GM13977 (cell line): Measurements from ENCODE around the gene TBC1D12.
"Not testable (repeated sequence)": the region's sequence is repeated elsewhere in the genome, so short reads cannot be mapped to it uniquely, and the experiment has no call there.

Source experiments
- DNase-seq: peaks from one replicate; pipeline ENCODE4 v3.0.0; 2012; ENCODE audit warnings: low spot score
- in situ Hi-C: fragments of 300-500 bp; cut with MboI; formaldehyde crosslinking; loops from one replicate; pipeline ENCODE4 v1.12.0; 2022; ENCODE audit warnings: low sequenced_read_pairs, low pct_unique_long_range_greater_than_20kb, mixed read lengths, inconsistent platforms; ENCODE audit not compliant: unreplicated experiment
- TF ChIP-seq, protein P1 (sequence below): IDR thresholded peaks from 2 replicates; pipeline ENCODE4 v1.5.1; 2012; ENCODE audit warnings: mild to moderate bottlenecking, control low read depth; ENCODE audit not compliant: insufficient read depth; ENCODE audit errors: extremely low read depth, missing control alignments

The TBC1D12 gene

DNA sequence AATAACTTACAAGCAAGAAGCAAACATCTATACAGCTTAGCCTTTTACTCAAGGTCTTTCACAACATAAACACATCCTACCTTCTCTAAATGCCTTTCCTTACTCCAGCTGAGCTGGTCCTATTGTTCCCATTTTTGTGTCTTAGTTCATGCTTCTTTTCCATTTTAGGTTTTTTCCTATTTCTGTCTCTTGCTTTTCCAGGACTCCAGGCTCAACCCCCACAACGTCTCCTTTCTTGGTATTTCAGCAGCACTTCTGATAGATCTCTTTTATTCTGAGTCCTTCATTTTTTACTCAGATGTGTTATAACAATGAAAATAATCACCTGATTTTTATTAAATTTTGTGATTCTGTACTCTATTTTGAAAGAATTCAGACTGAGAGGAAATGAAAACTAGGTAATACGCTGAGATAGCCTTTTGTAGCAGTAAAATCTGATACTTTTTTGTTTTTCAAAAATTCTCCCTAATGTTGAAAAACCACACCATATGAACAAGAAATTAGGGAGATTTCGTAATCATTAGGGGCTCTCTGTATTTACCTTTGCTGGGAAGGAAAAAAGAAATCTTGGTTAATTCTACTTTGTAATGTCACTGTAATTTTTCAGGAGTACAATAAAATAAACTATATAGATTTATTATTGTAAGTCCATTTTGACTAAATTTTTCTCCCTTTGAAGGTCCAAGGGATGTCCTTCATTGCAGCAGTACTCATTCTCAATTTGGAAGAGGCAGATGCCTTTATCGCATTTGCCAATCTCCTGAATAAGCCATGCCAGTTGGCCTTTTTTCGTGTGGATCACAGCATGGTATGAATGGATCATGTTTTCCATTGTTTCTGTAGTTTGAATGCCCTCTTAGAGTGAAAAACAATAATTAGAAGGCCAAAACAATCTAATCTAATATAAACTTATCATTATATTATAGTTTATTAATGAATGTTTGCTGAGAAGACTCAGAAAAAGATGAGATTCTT, 119.2 kb downstream of the TBC1D12 start:
- TF ChIP-seq, protein P1, sequence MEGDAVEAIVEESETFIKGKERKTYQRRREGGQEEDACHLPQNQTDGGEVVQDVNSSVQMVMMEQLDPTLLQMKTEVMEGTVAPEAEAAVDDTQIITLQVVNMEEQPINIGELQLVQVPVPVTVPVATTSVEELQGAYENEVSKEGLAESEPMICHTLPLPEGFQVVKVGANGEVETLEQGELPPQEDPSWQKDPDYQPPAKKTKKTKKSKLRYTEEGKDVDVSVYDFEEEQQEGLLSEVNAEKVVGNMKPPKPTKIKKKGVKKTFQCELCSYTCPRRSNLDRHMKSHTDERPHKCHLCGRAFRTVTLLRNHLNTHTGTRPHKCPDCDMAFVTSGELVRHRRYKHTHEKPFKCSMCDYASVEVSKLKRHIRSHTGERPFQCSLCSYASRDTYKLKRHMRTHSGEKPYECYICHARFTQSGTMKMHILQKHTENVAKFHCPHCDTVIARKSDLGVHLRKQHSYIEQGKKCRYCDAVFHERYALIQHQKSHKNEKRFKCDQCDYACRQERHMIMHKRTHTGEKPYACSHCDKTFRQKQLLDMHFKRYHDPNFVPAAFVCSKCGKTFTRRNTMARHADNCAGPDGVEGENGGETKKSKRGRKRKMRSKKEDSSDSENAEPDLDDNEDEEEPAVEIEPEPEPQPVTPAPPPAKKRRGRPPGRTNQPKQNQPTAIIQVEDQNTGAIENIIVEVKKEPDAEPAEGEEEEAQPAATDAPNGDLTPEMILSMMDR, result no peak
- DNase-seq, result no peak
- in situ Hi-C loops, result no loop called here

GRCh38 chr10:94524146-94524545, 121.8 kb downstream of the TBC1D12 start:
- peak; percentile 9 for DNase-seq
- TF ChIP-seq, protein P1, result no peak
- in situ Hi-C loops, result no loop called here

DNA sequence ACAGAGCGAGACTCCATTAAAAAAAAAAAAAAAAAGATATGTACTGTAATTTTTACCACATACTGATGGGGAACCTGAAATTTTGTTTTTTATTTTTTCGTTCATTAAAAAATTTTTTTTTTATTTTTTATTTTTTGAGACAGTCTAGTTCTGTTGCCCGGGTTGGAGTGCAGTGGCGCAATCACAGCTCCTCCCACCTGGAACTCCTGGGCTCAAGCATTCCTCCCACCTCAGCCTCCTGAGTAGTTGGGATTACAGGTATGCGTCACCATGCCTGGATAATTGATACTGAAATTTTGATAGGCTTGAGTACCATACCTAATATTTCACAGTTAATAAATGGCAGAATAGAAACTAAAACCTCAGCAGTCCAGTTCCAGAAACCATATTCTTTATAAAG, 122.4 kb downstream of the TBC1D12 start:
- no peak for DNase-seq
- TF ChIP-seq, protein P1, result no peak
- in situ Hi-C loops, result no loop called here

DNA sequence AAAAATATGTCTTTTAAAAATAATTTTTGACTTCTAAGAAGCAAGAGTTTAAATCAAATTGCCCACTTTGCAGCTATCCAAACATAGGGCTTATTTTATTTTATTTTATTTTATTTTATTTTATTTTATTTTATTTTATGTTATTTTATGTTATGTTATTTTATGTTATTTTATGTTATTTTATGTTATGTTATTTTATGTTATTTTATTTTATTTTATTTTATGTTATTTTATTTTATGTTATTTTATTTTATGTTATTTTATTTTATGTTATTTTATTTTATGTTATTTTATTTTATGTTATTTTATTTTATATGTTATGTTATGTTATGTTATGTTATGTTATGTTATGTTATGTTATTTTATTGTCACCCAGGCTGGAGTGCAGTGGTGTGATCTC, 129.2 kb downstream of the TBC1D12 start:
- DNase-seq, in situ Hi-C loops: not testable (repeated sequence)

DNA sequence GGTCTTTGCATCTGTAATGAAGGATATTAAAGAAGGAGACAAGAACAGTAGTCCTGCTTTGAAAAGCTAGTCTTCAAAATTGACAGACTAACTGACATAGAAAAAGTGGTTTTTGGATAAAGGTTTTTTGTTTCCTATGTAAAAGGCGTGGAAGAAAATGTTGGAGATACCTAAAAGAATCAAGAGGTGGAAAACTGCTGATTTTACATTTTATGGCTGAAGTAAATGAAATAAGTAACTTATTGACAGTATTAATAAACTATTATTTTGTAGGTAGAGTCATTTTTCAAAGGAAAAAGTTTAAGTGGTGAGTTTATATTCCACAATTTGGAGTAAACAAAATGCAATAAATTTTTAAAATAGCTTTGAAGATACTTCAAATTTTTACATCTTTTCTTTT, 130.7 kb downstream of the TBC1D12 start:
- in situ Hi-C loops, result no loop called here
- TF ChIP-seq, protein P1, result no peak
- DNase-seq, result no peak

GRCh38 chr10:94542282-94542681, 139.9 kb downstream of the TBC1D12 start:
- in situ Hi-C loops, DNase-seq: not testable (repeated sequence)

DNA sequence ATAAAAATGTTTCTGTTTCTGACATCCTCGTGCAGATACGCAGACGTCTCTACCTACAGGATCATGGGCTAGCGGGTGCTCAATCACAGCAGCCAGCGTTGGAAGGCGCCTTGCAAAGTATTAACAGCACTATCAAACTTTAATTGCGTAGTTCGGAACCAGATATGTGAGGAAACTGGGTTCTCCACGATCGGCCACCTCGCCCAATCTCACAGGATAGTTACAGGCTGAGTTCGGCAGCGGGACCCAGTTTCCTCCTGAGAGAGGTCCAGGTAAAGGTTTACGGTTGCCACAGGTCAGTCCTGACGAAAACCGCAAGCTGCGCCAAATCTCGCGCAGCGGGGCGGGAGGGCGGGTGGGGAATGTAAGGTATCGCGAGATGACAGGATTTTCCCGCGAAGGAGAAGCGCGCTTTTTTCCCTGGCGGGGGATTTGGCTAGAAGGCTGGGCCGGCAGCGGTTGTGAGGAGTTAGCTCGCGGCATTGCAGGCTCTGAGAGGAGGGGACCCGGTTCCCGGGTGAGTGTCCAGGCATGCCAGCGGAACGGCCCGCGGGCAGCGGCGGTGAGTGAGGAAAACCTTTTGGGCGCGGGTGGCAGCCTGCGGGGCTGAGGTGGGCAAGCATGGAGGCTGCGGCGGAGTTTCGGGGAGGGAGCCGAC, 143.2 kb downstream of the TBC1D12 start, which contains the start of gene HELLS:
Gene HELLS (plus strand): TSS at position 398 of the 658 bp plus-strand sequence. CDS start 134 bp downstream, at position 532.
- DNase-seq, result peak; percentile 87
- in situ Hi-C loops, result no loop called here
- TF ChIP-seq, protein P1, result no peak
